Psoas muscle (tissue), 8 donors: ENCODE data around the gene CYP26C1. TPM values are rescaled to one million over a fixed set of nuclear protein-coding genes. Genes with fewer than 3 reads are reported as not detected.

Source experiments
- ATAC-seq, 4 donors: fragments of 200-7000 bp; cut with Tn5 transposase; one replicate each; pipeline ENCODE4 v1.9.1; 2020; ENCODE audit warnings: moderate library complexity in 3 of 4, mild to moderate bottlenecking in 2 of 4
- DNase-seq, 2 donors: peaks; one replicate each; pipeline ENCODE4 v3.0.0-alpha.2; 2020
- H3K27ac ChIP-seq: fragments of 200-600 bp; one replicate; pipeline ENCODE4 v1.8.0; 2022
- H3K27me3 ChIP-seq, 3 donors: fragments of 200-600 bp in 1 of 3; one replicate each; pipeline versions ENCODE4 v1.6.1 to v1.8.0; 2013 to 2022; ENCODE audit warnings: low read length in 2 of 3, mild to moderate bottlenecking in 2 of 3, moderate library complexity in 1 of 3; ENCODE audit not compliant: insufficient read depth in 3 of 3
- H3K36me3 ChIP-seq, 2 donors: fragments of 200-600 bp in 1 of 2; one replicate each; pipeline versions ENCODE4 v1.6.1 to v1.8.0; 2013 to 2022; ENCODE audit warnings: low read depth in 1 of 2, mild to moderate bottlenecking in 1 of 2, moderate library complexity in 1 of 2; ENCODE audit not compliant: insufficient read depth in 1 of 2
- H3K4me1 ChIP-seq: fragments of 200-600 bp; one replicate; pipeline ENCODE4 v1.8.0; 2022
- H3K4me3 ChIP-seq: fragments of 200-600 bp; one replicate; pipeline ENCODE4 v1.8.0; 2022; ENCODE audit warnings: mild to moderate bottlenecking
- H3K9me3 ChIP-seq: fragments of 200-600 bp; one replicate; pipeline ENCODE4 v1.8.0; 2022
- WGBS, 3 donors: extraction: QIAGEN DNeasy Blood & Tissue Kit; methylation state at CpG; one replicate each; pipeline versions ENCODE4 v1.1.6 to v1.1.7; 2013; 5-methylcytosine and 5-hydroxymethylcytosine counted together
- intact Hi-C, 2 donors: fragments of 100-400 bp; cut with DNase I; formaldehyde crosslinking; loops; one replicate each; pipeline versions ENCODE4 v1.11.0 to v1.14.2; 2022
- polyA plus RNA-seq, 3 donors: library from polyadenylated mRNA; stranded (reverse); fragments of 200-250 nt; gene quantifications; one replicate each; pipeline ENCODE4 v1.2.3, GENCODE V29; 2013
- total RNA-seq, 4 donors: library from RNA; stranded (reverse); fragmentation: NEBNext Ultra II Directional in 2 of 4; extraction: Animal tissue kit (Norgen Biotek cat#: 25700) in 2 of 4; gene quantifications; one replicate each; pipeline versions ENCODE4 v1.2.1 to v1.2.4, GENCODE V29; 2021 to 2023
- TF ChIP-seq, protein P1 (sequence below): fragments of 200-600 bp; IDR thresholded peaks from one replicate; pipeline ENCODE4 v1.8.0; 2022; ENCODE audit warnings: antibody characterized with exemption
- donor health status: healthy with polysubstance abuse.
- donor health status: DM: no; HTN: no; CAD: no; lungs with moderate emphysema.
- donor health status: Bipolar disorder and iron deficiency.
- donor health status: healthy.
- donor health status: DM: yes; HTN: yes; CAD: no.
- donor health status: DM: no; HTN: no; CAD: no.
- donor health status: DM: no; HTN: no; CAD: no.
- donor health status: DM: yes; HTN: yes; CAD: no.

CYP26C1 gene
- total and polyA plus RNA-seq, 7 donors: 0.01 to 0.06 (median 0.03) TPM; not detected in 4

DNA sequence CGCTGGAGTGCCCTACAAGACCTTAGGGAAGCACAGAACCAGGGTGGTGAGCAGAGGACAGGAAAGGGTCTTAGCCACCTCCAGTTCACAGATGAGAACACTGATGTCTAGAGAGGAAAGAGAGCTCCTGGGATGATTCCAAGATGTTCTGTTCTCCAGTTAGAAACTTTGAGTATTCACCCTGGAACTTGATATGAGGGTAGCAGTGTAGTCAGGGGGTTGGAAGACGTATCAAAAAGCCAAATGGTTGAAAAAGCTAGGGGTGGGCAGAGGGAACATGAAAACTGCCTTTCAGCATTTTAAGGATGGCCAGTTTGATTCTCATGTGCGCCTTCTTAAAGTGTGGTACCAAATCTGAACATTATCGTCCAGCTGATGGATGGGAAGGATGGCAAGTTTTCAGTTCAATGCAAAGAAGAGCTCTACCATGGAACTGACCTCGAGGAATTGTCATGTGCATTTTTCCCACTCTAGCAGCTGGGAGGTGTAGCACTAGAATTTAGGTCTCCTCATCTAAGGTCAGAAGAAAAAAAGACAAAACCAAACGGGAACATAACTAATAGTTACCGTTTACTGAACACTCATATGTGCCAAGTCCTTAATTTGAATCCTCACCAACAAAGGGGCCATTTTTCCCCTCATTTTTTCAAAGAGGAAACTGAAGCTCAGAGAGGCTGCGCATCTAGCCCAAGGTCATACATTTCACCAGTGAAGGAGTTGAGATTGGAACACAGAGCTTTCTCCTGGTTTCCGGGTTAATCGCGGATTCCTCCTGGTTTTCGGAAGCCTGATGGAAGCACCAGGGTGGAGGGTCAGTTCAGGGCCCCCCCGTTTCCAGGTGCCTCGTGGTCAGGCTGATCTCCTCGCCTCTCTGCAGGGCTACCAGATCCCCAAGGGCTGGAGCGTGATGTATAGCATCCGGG, 7.1 kb downstream of the CYP26C1 start:
- DNase-seq: no peak
- WGBS, 3 donors: 8 to 13% (median 9%) methylated on average over 17 of the region's 17 CpGs

DNA sequence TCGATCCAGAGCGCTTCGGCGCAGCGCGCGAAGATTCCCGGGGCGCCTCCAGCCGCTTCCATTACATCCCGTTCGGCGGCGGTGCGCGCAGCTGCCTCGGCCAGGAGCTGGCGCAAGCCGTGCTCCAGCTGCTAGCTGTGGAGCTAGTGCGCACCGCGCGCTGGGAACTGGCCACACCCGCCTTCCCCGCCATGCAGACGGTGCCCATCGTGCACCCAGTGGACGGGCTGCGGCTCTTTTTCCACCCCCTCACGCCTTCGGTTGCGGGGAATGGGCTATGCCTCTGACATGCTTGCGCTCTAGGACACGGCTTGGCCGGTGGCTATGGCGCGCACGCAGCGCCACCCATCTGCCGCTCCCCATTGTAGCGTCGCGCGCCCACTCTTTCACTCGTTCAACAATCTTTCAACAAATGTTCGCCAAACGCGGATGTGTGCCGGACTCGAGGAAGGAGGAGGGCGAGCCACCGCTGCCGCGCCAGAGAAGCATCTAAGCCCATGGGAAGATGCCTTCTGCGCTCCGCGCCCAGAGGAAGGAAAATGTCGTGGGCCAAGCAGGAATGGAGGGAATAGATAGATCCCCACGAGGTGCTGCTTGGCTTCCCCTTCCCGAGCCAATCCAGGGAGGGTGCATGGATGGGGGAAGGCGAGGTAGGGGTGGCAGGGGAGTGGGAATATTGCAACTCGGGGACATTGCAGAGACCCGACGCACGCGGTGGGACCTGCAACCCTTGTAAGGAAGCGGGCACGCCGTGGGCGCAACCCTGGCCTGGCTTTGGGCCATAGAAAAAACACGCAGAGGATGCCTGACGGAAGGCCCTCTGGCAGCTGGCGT, 8.0 kb downstream of the CYP26C1 start:
- ATAC-seq (no peak), DNase-seq (no peak)
- peaks cover 4 to 91% (median 31%) of the 10 kb centered on the region in 3 donors for H3K27me3 ChIP-seq
- no peaks in the 10 kb centered on the region for H3K36me3 ChIP-seq
- TF ChIP-seq, protein P1, sequence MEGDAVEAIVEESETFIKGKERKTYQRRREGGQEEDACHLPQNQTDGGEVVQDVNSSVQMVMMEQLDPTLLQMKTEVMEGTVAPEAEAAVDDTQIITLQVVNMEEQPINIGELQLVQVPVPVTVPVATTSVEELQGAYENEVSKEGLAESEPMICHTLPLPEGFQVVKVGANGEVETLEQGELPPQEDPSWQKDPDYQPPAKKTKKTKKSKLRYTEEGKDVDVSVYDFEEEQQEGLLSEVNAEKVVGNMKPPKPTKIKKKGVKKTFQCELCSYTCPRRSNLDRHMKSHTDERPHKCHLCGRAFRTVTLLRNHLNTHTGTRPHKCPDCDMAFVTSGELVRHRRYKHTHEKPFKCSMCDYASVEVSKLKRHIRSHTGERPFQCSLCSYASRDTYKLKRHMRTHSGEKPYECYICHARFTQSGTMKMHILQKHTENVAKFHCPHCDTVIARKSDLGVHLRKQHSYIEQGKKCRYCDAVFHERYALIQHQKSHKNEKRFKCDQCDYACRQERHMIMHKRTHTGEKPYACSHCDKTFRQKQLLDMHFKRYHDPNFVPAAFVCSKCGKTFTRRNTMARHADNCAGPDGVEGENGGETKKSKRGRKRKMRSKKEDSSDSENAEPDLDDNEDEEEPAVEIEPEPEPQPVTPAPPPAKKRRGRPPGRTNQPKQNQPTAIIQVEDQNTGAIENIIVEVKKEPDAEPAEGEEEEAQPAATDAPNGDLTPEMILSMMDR: no peak
- 2% methylated on average over 72 to 73 of the region's 73 CpGs for WGBS, 3 donors
- peaks cover 14% of the 10 kb centered on the region for H3K4me1 ChIP-seq
- no peak overlapping the region for H3K27ac ChIP-seq
- intact Hi-C loops: no loop called here
- peak overlapping the region; percentile 22 for H3K4me3 ChIP-seq
- H3K9me3 ChIP-seq: no peaks in the 10 kb centered on the region

More for the DNA sequence above, 7.1 kb downstream of the CYP26C1 start:
- intact Hi-C loops: no loop called here
- H3K27ac ChIP-seq: no peak overlapping the region
- peaks cover 4 to 91% (median 28%) of the 10 kb centered on the region in 3 donors for H3K27me3 ChIP-seq
- ATAC-seq: no peak
- peaks cover 14% of the 10 kb centered on the region for H3K4me1 ChIP-seq
- TF ChIP-seq, protein P1: no peak
- no peaks in the 10 kb centered on the region for H3K9me3 ChIP-seq
- no peak overlapping the region for H3K4me3 ChIP-seq
- no peaks in the 10 kb centered on the region for H3K36me3 ChIP-seq

- intact Hi-C loops: no loop called here
- DNase-seq (no peak), ATAC-seq (no peak)
- TF ChIP-seq, protein P1: no peak
- Histone ChIP-seq H3K4me3 (no peak overlapping the region), H3K9me3 (no peaks in the 10 kb centered on the region), H3K36me3 (no peaks in the 10 kb centered on the region), H3K27me3 (peaks cover 4 to 92% (median 31%) of the 10 kb centered on the region in 3 donors), H3K27ac (no peak overlapping the region), H3K4me1 (peaks cover 18% of the 10 kb centered on the region)
- whole genome bisulfite sequencing, 3 donors: 24 to 27% (median 24%) methylated on average over 10 of the region's 10 CpGs
Observed at GRCh38 chr10:93069245-93069561, 8.6 kb downstream of the CYP26C1 start.

DNA sequence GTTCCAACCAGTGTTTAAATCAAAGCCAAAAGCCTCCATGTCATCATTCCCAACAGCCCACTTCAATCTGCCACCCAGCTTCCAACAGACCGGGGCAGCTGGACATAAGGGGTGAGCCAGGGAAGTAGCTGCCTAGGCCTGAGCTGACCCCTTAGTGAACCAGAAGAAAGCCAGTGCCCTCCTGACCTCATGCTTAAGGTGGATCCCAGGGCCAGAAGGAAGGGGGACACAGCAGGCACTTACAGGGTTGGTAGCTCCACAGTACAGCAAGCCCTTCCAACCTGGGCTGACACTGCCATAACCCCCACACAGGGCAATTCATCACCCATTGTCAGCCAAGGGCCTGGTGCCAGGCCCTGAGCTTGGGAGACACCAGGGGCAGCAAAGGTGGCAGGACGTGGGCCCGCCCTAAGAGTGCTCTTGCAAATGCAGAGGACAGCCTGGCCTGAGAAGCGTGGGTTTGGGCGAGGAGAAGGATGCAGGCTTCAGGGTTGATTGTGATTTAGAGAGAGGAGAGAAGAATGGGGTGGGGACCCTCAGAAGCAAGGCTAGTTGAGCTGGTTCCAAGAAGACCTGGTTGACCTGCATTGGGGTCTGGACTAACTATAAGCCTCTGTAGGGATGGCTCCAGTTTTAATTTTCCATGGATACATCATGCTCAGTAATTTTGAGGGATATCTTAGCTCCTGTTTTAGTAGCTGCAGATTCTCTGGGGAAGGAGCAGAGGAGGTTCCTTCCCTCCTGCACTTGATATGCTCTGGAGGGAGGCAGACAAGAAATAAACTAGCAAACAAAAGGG, 10.0 kb downstream of the CYP26C1 start:
- H3K4me1 ChIP-seq: peaks cover 21% of the 10 kb centered on the region

More for the DNA sequence above, 10.0 kb downstream of the CYP26C1 start:
- Histone ChIP-seq H3K27me3 (peaks cover 0 to 92% (median 33%) of the 10 kb centered on the region in 3 donors), H3K9me3 (no peaks in the 10 kb centered on the region), H3K4me3 (no peak overlapping the region), H3K36me3 (no peaks in the 10 kb centered on the region), H3K27ac (no peak overlapping the region)
- TF ChIP-seq, protein P1: no peak
- WGBS, 3 donors: 71 to 73% (median 72%) methylated on average over 5 of the region's 5 CpGs
- intact Hi-C loops: no loop called here
- DNase-seq: no peak
- no peak for ATAC-seq
